ENCODE data around the gene RCCD1. TPM values are rescaled to one million over a fixed set of nuclear protein-coding genes. Genes with fewer than 3 reads are reported as not detected.

RCCD1 gene
- total and polyA plus RNA-seq, 4 donors, result 4.4 to 11.5 (median 6.7) TPM

- H3K36me3 ChIP-seq (ENCODE audit: control insufficient read depth in 4 of 4, insufficient read depth in 4 of 4, low read length in 4 of 4), result peaks cover 0 to 6% (median 3%) of the 10 kb centered on the region in 4 donors
- H3K4me1 ChIP-seq (ENCODE audit: control insufficient read depth in 5 of 5, insufficient read depth in 5 of 5, low read length in 5 of 5), result peaks cover 0 to 30% (median 14%) of the 10 kb centered on the region in 5 donors
- peak within 1 kb of the TSS; percentile 73 to 91 for H3K9ac ChIP-seq (ENCODE audit: insufficient read depth in 1 of 2, low read length in 2 of 2)
- 1% methylated on average over 52 of the region's 52 CpGs for WGBS, 2 donors
- DNase-seq (peak; percentile 82 to 88 (median 88)), ATAC-seq (ENCODE audit: insufficient read depth, low FRiP score) (peak; percentile 68)
- no peaks in the 10 kb centered on the region for H3K27me3 ChIP-seq (ENCODE audit: control insufficient read depth in 3 of 3, insufficient read depth in 3 of 3, low read length in 2 of 3)
- peak within 1 kb of the TSS; percentile 73 to 99 for H3K27ac ChIP-seq (ENCODE audit: low read depth in 1 of 2, low read length in 1 of 2)
- peak within 1 kb of the TSS; percentile 63 for H3K4me3 ChIP-seq
- peaks cover 0 to 2% (median 0%) of the 10 kb centered on the region in 4 donors for H3K9me3 ChIP-seq (ENCODE audit: control insufficient read depth in 4 of 4, insufficient read depth in 3 of 4, low read length in 3 of 4)
- peak; percentile 82 for TF ChIP-seq CTCF (IDR thresholded peaks at IDR 0.05; ENCODE audit: control extremely low read depth, extremely low read depth)
Observed at GRCh38 chr15:90931828-90932659, 22.6 kb upstream of the RCCD1 start, which contains the start of gene HDDC3. TSS of gene HDDC3 (minus strand) at chr15:90932549. CDS start at chr15:90932540, 9 bp downstream.

- WGBS, 2 donors, result 18 to 19% methylated on average over 5 of the region's 5 CpGs
- DNase-seq, result no peak
- Histone ChIP-seq H3K36me3 (ENCODE audit: control insufficient read depth in 4 of 4, insufficient read depth in 4 of 4, low read length in 4 of 4) (peaks cover 0 to 8% (median 4%) of the 10 kb centered on the region in 4 donors), H3K4me3 (no peak overlapping the region), H3K27ac (ENCODE audit: low read depth in 1 of 2, low read length in 1 of 2) (peak overlapping the region in 1 of 2 donors; percentile 99), H3K4me1 (ENCODE audit: control insufficient read depth in 5 of 5, insufficient read depth in 5 of 5, low read length in 5 of 5) (peaks cover 0 to 30% (median 14%) of the 10 kb centered on the region in 5 donors), H3K9ac (ENCODE audit: insufficient read depth in 1 of 2, low read length in 2 of 2) (no peak overlapping the region), H3K9me3 (ENCODE audit: control insufficient read depth in 4 of 4, insufficient read depth in 3 of 4, low read length in 3 of 4) (peaks cover 0 to 2% (median 0%) of the 10 kb centered on the region in 4 donors), H3K27me3 (ENCODE audit: control insufficient read depth in 3 of 3, insufficient read depth in 3 of 3, low read length in 2 of 3) (no peaks in the 10 kb centered on the region)
- no peak for ATAC-seq (ENCODE audit: insufficient read depth, low FRiP score)
- TF ChIP-seq CTCF (IDR thresholded peaks at IDR 0.05; ENCODE audit: control extremely low read depth, extremely low read depth), result no peak
Observed at GRCh38 chr15:90932660-90932991, 22.1 kb upstream of the RCCD1 start.

- no peak for TF ChIP-seq CTCF (IDR thresholded peaks at IDR 0.05; ENCODE audit: control extremely low read depth, extremely low read depth)
- H3K4me1 ChIP-seq (ENCODE audit: control insufficient read depth in 5 of 5, insufficient read depth in 5 of 5, low read length in 5 of 5), result peaks cover 0 to 30% (median 14%) of the 10 kb centered on the region in 5 donors
- 73 to 88% methylated on average over 1 of the region's 1 CpG for WGBS, 2 donors
Observed at GRCh38 chr15:90933301-90933700, 21.4 kb upstream of the RCCD1 start.

More at GRCh38 chr15:90933301-90933700, 21.4 kb upstream of the RCCD1 start:
- H3K27me3 ChIP-seq (ENCODE audit: control insufficient read depth in 3 of 3, insufficient read depth in 3 of 3, low read length in 2 of 3), result no peaks in the 10 kb centered on the region
- H3K27ac ChIP-seq (ENCODE audit: low read depth in 1 of 2, low read length in 1 of 2), result no peak overlapping the region
- H3K36me3 ChIP-seq (ENCODE audit: control insufficient read depth in 4 of 4, insufficient read depth in 4 of 4, low read length in 4 of 4), result peaks cover 0 to 11% (median 5%) of the 10 kb centered on the region in 4 donors
- ATAC-seq (ENCODE audit: insufficient read depth, low FRiP score), result no peak
- no peak overlapping the region for H3K4me3 ChIP-seq
- H3K9ac ChIP-seq (ENCODE audit: insufficient read depth in 1 of 2, low read length in 2 of 2), result no peak overlapping the region
- DNase-seq, result no peak
- H3K9me3 ChIP-seq (ENCODE audit: control insufficient read depth in 4 of 4, insufficient read depth in 3 of 4, low read length in 3 of 4), result peaks cover 0 to 2% (median 0%) of the 10 kb centered on the region in 4 donors

Measured in lung (tissue), 12 donors.